Ecto neural progenitor cell (in vitro differentiated cells): ENCODE measurements around the gene CDAN1.
A peak's percentile ranks its signal among the peaks of the same experiment; 100 is the strongest.
"Not testable (repeated sequence)": the region's sequence is repeated elsewhere in the genome, so short reads cannot be mapped to it uniquely, and the experiment has no call there.

ENCODE experiments used
- DNase-seq: peaks from one replicate; pipeline ENCODE4 v3.0.0-alpha.2; 2018; ENCODE audit warnings: low spot score

CDAN1 gene

GRCh38 chr15:42711746-42712145, 25.2 kb downstream of the CDAN1 start:
- DNase-seq: no peak

- DNase-seq: no peak
Measured at GRCh38 chr15:42710662-42711061, 26.3 kb downstream of the CDAN1 start.

GRCh38 chr15:42707873-42708544, 28.9 kb downstream of the CDAN1 start:
- DNase-seq: no peak

- DNase-seq: no peak
Measured at GRCh38 chr15:42707068-42707467, 29.9 kb downstream of the CDAN1 start.

- DNase-seq: peak; percentile 21
Measured at GRCh38 chr15:42705336-42705735, 31.6 kb downstream of the CDAN1 start.

GRCh38 chr15:42704492-42704926, 32.4 kb downstream of the CDAN1 start:
- DNase-seq: peak; percentile 71

GRCh38 chr15:42696626-42697025, 40.3 kb downstream of the CDAN1 start:
- no peak for DNase-seq

- no peak for DNase-seq
Measured at GRCh38 chr15:42695527-42696071, 41.3 kb downstream of the CDAN1 start.

- no peak for DNase-seq
Measured at GRCh38 chr15:42694398-42694797, 42.5 kb downstream of the CDAN1 start.

GRCh38 chr15:42693942-42694341, 43.0 kb downstream of the CDAN1 start:
- no peak for DNase-seq

- no peak for DNase-seq
Measured at GRCh38 chr15:42693496-42693895, 43.4 kb downstream of the CDAN1 start.

GRCh38 chr15:42692997-42693396, 43.9 kb downstream of the CDAN1 start:
- DNase-seq: no peak

- no peak for DNase-seq
Measured at GRCh38 chr15:42692536-42692935, 44.4 kb downstream of the CDAN1 start.

- DNase-seq: no peak
Measured at GRCh38 chr15:42691770-42692169, 45.2 kb downstream of the CDAN1 start.

GRCh38 chr15:42691308-42691707, 45.6 kb downstream of the CDAN1 start:
- DNase-seq: no peak

- no peak for DNase-seq
Measured at GRCh38 chr15:42688301-42688700, 48.6 kb downstream of the CDAN1 start.

- DNase-seq: no peak
Measured at GRCh38 chr15:42687740-42688139, 49.2 kb downstream of the CDAN1 start.

GRCh38 chr15:42686281-42686680, 50.6 kb downstream of the CDAN1 start:
- no peak for DNase-seq

GRCh38 chr15:42681119-42681518, 55.8 kb downstream of the CDAN1 start:
- no peak for DNase-seq

GRCh38 chr15:42680142-42680482, 56.8 kb downstream of the CDAN1 start:
- DNase-seq: not testable (repeated sequence)

GRCh38 chr15:42679285-42680141, 57.4 kb downstream of the CDAN1 start:
- DNase-seq: no peak

GRCh38 chr15:42675021-42675420, 61.9 kb downstream of the CDAN1 start:
- no peak for DNase-seq

GRCh38 chr15:42674472-42674871, 62.5 kb downstream of the CDAN1 start:
- no peak for DNase-seq
